ENCODE data around the gene STAC. TPM values are rescaled to one million over a fixed set of nuclear protein-coding genes. Genes with fewer than 3 reads are reported as not detected.

STAC gene
- total and polyA plus RNA-seq, 7 donors: 0.19 to 1.5 (median 0.47) TPM

DNA sequence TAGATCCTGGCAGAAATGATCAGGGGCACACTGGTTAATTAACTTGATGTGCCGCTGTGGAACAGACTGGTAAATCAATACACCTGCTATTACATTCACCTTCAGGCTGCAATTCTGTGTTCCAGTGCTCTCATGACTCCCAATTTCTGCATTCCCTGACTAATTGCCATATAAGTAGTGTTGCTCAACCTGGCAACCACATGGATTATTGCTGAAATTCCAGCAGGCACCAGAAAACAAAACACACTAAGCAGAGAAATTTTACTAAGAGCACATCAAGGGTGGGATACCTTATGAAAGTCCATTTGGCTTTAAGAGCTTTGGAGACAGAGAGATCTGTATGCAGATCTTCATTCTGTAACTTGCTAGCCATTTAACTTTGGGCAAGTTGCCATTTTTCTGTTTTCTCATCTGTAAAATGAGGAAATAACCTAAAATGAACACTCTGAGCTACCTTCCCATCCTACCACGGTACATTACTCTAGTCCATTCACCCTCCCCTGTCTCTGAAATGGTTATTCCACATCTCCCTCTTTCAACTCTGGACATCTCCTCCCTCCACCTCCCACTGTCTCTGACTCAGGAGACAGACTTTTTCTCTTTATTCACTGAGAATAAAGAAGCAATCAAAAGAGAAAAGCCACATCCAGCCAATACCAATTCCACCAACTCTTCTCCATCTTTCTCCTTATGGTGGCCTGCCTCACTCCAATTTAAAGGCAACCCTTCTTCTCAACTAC is 54.6 kb downstream of the STAC start:
- H3K9me3 ChIP-seq: no peaks in the 10 kb centered on the region
- no peak for ATAC-seq
- TF ChIP-seq, protein P1, sequence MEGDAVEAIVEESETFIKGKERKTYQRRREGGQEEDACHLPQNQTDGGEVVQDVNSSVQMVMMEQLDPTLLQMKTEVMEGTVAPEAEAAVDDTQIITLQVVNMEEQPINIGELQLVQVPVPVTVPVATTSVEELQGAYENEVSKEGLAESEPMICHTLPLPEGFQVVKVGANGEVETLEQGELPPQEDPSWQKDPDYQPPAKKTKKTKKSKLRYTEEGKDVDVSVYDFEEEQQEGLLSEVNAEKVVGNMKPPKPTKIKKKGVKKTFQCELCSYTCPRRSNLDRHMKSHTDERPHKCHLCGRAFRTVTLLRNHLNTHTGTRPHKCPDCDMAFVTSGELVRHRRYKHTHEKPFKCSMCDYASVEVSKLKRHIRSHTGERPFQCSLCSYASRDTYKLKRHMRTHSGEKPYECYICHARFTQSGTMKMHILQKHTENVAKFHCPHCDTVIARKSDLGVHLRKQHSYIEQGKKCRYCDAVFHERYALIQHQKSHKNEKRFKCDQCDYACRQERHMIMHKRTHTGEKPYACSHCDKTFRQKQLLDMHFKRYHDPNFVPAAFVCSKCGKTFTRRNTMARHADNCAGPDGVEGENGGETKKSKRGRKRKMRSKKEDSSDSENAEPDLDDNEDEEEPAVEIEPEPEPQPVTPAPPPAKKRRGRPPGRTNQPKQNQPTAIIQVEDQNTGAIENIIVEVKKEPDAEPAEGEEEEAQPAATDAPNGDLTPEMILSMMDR (IDR thresholded peaks at IDR 0.05): no peak
- WGBS, 3 donors: 73 to 82% (median 75%) methylated on average over 2 of the region's 2 CpGs
- no peaks in the 10 kb centered on the region for H3K36me3 ChIP-seq (ENCODE audit: insufficient read depth in 1 of 2, low read depth in 1 of 2)
- H3K27ac ChIP-seq: no peak overlapping the region
- no peak overlapping the region for H3K4me3 ChIP-seq
- no peaks in the 10 kb centered on the region for H3K27me3 ChIP-seq (ENCODE audit: insufficient read depth in 3 of 3, low read length in 2 of 3)
- DNase-seq: no peak
- H3K4me1 ChIP-seq: no peaks in the 10 kb centered on the region
- intact Hi-C loops (cut with DNase I): no loop called here

DNA sequence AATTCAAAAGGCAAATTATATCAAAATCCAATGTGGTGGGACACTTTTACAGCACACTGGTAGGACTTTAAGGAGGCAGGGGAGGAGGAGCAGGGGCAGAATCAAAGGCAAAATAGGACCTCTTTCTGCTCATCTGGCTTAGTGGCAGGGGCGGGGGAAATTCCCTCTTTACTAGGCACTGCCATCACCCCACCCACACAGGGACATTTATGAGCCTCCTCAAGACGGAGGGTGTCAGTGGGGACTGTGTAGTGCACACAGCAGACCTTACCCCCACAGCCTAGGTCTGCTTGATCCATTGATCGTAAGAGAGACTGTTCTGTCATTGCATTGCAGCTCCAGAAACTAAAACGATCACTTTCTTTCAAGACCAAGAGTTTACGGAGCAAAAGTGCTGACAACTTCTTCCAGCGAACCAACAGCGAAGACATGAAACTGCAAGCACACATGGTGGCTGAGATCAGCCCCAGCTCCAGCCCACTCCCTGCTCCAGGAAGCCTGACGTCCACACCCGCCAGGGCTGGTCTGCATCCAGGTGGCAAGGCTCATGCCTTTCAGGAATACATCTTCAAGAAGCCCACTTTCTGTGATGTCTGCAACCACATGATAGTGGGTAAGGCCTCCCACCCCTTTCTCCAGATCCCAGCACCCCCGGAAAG is 62.9 kb downstream of the STAC start:
- H3K27me3 ChIP-seq (ENCODE audit: insufficient read depth in 3 of 3, low read length in 2 of 3): no peaks in the 10 kb centered on the region
- ATAC-seq (no peak), DNase-seq (no peak)
- WGBS, 3 donors: 81 to 89% (median 82%) methylated on average over 9 to 10 of the region's 10 CpGs
- H3K4me3 ChIP-seq: no peak overlapping the region
- H3K36me3 ChIP-seq (ENCODE audit: insufficient read depth in 1 of 2, low read depth in 1 of 2): no peaks in the 10 kb centered on the region
- TF ChIP-seq, protein P1 (IDR thresholded peaks at IDR 0.05): no peak
- no peaks in the 10 kb centered on the region for H3K4me1 ChIP-seq
- no peaks in the 10 kb centered on the region for H3K9me3 ChIP-seq
- H3K27ac ChIP-seq: no peak overlapping the region
- intact Hi-C loops (cut with DNase I): no loop called here

DNA sequence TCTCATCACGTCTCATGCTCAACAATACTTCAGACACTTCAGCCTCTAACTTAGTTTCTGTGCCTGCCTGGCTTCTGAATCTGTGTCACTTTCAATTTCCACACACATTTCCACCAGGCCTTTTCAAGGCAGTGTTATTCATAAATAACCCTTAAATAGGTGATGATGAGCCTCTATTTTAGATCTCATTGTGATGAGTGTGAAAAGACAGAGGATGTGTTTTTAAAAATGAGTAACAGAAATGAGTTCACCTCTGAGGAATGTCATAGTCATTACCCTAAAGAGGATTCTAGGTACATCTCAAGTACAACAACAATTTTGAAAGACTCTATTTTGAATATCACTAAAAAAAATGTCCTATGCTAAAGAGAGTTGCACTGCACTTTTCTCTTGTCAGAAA is 64.6 kb downstream of the STAC start:
- WGBS, 3 donors: 82 to 96% (median 92%) methylated on average over 1 of the region's 1 CpG
- TF ChIP-seq, protein P1 (IDR thresholded peaks at IDR 0.05): no peak
- Histone ChIP-seq H3K36me3 (ENCODE audit: insufficient read depth in 1 of 2, low read depth in 1 of 2) (no peaks in the 10 kb centered on the region), H3K27ac (no peak overlapping the region), H3K4me3 (no peak overlapping the region), H3K9me3 (no peaks in the 10 kb centered on the region), H3K4me1 (no peaks in the 10 kb centered on the region), H3K27me3 (ENCODE audit: insufficient read depth in 3 of 3, low read length in 2 of 3) (no peaks in the 10 kb centered on the region)
- ATAC-seq (peak in 1 of 4 donors; percentile 44), DNase-seq (no peak)
- intact Hi-C loops (cut with DNase I): no loop called here

DNA sequence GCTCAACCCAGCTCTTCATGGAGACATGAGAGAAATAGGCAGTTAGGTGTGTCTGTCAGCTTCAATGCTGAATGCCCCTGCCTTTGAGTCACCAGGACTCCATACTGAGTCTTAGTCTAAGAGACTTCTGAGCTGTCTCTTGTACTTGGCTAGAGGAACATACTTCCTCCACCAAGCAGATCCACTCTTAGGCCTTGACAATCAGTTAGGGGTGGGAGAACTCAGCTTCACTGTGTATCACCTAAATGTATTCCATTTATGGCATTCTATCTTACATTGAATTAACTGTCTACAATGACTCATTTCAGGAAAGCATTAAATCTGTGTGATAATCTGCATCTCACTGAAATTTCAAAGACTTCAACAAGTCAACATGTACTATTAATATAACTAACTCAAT is 66.0 kb downstream of the STAC start:
- DNase-seq (no peak), ATAC-seq (no peak)
- Histone ChIP-seq H3K27me3 (ENCODE audit: insufficient read depth in 3 of 3, low read length in 2 of 3) (no peaks in the 10 kb centered on the region), H3K4me3 (no peak overlapping the region), H3K4me1 (no peaks in the 10 kb centered on the region), H3K27ac (no peak overlapping the region), H3K36me3 (ENCODE audit: insufficient read depth in 1 of 2, low read depth in 1 of 2) (no peaks in the 10 kb centered on the region), H3K9me3 (no peaks in the 10 kb centered on the region)
- TF ChIP-seq, protein P1 (IDR thresholded peaks at IDR 0.05): no peak
- intact Hi-C loops (cut with DNase I): no loop called here
